Naive thymus-derived CD8-positive, alpha-beta T cell (primary cell): ENCODE measurements around the gene FAM3D. TPM values are rescaled to one million over a fixed set of nuclear protein-coding genes. Genes with fewer than 3 reads are reported as not detected.
A peak's percentile ranks its signal among the peaks of the same experiment; 100 is the strongest.

Source experiments
- ATAC-seq, 2 donors: fragments of 150-1000 bp; cut with Tn5 transposase in 1 of 2; sonication (Bioruptor Pico), chemical (Tn5 transposase) in 1 of 2; 1 replicate in 1 of 2; 2 replicates in 1 of 2; pipeline ENCODE4 v1.10.0; 2021; ENCODE audit warnings: mild to moderate bottlenecking in 2 of 2, moderate library complexity in 2 of 2
- POLR2A ChIA-PET: fragments of 350-600 bp; sonication (Branson Sonifier 250); formaldehyde crosslinking; loops from one replicate; lab custom pipeline; 2021; ENCODE audit warnings: antibody characterized with exemption; lab: Charles Lee
- DNase-seq, 10 donors: peaks; one replicate each; pipeline versions ENCODE4 v3.0.0 to v3.0.0-alpha.2; 2020 to 2022
- H3K27ac Mint-ChIP-seq, 10 donors: one replicate each; pipeline ENCODE4 v1.8.0; 2020 to 2022; ENCODE audit warnings: mild to moderate bottlenecking in 10 of 10, mixed read lengths in 10 of 10, moderate library complexity in 4 of 10, inconsistent platforms in 1 of 10
- H3K27me3 Mint-ChIP-seq, 5 donors: one replicate each; pipeline ENCODE4 v1.8.0; 2021 to 2022; ENCODE audit warnings: mixed read lengths in 5 of 5
- H3K36me3 Mint-ChIP-seq, 3 donors: one replicate each; pipeline ENCODE4 v1.8.0; 2020 to 2022; ENCODE audit warnings: mixed read lengths in 3 of 3, mild to moderate bottlenecking in 2 of 3, inconsistent platforms in 1 of 3
- H3K4me1 Mint-ChIP-seq, 4 donors: one replicate each; pipeline ENCODE4 v1.8.0; 2021 to 2022; ENCODE audit warnings: mixed read lengths in 4 of 4
- H3K4me3 Mint-ChIP-seq, 10 donors: one replicate each; pipeline ENCODE4 v1.8.0; 2020 to 2022; ENCODE audit warnings: mild to moderate bottlenecking in 10 of 10, mixed read lengths in 10 of 10, moderate library complexity in 6 of 10, inconsistent platforms in 1 of 10
- H3K9me3 Mint-ChIP-seq, 9 donors: one replicate each; pipeline ENCODE4 v1.8.0; 2020 to 2022; ENCODE audit warnings: mixed read lengths in 9 of 9, mild to moderate bottlenecking in 3 of 9, inconsistent platforms in 1 of 9, moderate library complexity in 1 of 9
- polyA plus RNA-seq, 3 donors: library from polyadenylated mRNA; unstranded; fragments of 300-500 nt; fragmentation: Illumina TruSeq; gene quantifications; one replicate each; pipeline ENCODE4 v1.2.3, GENCODE V29; 2021
- total RNA-seq, 8 experiments: library from RNA in 2 of 8; stranded (reverse) in 2 of 8; gene quantifications; one replicate each; pipeline ENCODE4 v1.2.3 and lab custom pipeline; 2021 to 2026

Gene FAM3D
- total and polyA plus RNA-seq, 5 experiments from 2014 or later, result not detected

- ATAC-seq (no peak), DNase-seq (no peak)
- Mint-ChIP-seq H3K36me3 (no peaks in the 10 kb centered on the region), H3K27ac (no peak overlapping the region), H3K9me3 (no peaks in the 10 kb centered on the region), H3K4me3 (no peak overlapping the region), H3K4me1 (peaks cover 0 to 4% (median 0%) of the 10 kb centered on the region in 4 donors), H3K27me3 (peaks cover 11 to 26% (median 21%) of the 10 kb centered on the region in 5 donors)
- POLR2A ChIA-PET, result no interaction called here
These were observed 74.8 kb downstream of the FAM3D start for GRCh38 chr3:58591517-58592510.

DNA sequence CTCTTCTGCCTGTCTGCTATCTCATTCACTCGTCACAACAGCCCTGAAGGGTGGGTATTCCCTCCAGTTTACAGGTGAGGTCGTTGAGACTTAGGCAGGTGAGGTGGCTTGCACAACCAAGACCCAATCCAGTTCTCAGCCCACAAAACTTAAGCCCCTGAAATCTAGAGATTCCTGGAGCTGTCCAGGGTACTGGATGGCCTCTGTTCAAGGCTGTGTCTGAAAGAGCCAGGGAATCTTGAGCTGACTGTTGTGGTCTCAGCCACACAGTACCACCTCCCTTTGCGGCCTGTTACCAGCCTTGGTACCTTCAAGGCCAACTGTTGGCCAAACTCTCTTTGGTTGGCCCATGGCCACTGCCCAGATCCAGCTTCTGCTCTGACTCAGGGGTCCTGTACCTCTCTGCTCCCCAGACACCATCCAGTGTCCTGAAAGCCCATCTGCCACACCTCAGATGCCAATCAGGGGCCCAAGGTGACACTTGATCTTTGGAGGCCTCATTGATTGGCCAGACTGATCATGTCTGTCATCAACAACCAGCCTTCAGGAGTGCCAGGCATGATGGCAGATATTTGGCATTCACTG, 78.5 kb downstream of the FAM3D start:
- DNase-seq (peak in 1 of 10 donors; percentile 9), ATAC-seq (no peak)
- peak overlapping the region in 1 of 10 donors; percentile 27 for H3K4me3 Mint-ChIP-seq
- peaks cover 28 to 48% (median 43%) of the 10 kb centered on the region in 5 donors for H3K27me3 Mint-ChIP-seq
- H3K4me1 Mint-ChIP-seq, result peaks cover 3 to 24% (median 19%) of the 10 kb centered on the region in 4 donors
- H3K9me3 Mint-ChIP-seq, result peaks cover 0 to 4% (median 0%) of the 10 kb centered on the region in 9 donors
- POLR2A ChIA-PET, result no interaction called here
- peaks cover 0 to 6% (median 2%) of the 10 kb centered on the region in 3 donors for H3K36me3 Mint-ChIP-seq
- H3K27ac Mint-ChIP-seq, result no peak overlapping the region

DNA sequence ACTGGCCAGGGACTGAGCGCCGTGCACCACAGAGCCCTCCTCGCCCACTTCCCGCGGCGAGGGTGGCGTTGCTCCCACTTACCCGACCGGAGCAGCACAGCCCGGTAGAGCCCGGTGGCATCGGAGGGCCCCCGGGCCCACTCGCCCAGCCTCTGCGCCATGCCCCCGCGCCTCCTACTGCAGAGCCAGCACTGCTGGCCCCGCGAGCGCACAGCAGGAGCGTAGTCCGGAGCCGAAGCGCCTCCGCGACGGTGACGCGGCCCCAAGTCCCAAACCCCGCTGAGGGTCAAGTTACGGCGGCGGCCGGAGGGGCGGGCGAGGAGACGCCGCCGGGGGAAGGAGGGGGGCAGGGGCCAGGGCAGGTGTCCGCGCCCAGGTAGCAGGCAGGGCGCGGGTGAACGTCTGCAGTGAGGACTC, 79.8 kb downstream of the FAM3D start:
- ATAC-seq (no peak), DNase-seq (no peak)
- Mint-ChIP-seq H3K4me1 (peaks cover 3 to 24% (median 19%) of the 10 kb centered on the region in 4 donors), H3K4me3 (peak overlapping the region in 2 of 10 donors; percentile 22 to 91), H3K27me3 (peaks cover 28 to 48% (median 43%) of the 10 kb centered on the region in 5 donors), H3K9me3 (peaks cover 0 to 4% (median 0%) of the 10 kb centered on the region in 9 donors), H3K27ac (no peak overlapping the region), H3K36me3 (peaks cover 0 to 6% (median 2%) of the 10 kb centered on the region in 3 donors)
- POLR2A ChIA-PET, result no interaction called here

DNA sequence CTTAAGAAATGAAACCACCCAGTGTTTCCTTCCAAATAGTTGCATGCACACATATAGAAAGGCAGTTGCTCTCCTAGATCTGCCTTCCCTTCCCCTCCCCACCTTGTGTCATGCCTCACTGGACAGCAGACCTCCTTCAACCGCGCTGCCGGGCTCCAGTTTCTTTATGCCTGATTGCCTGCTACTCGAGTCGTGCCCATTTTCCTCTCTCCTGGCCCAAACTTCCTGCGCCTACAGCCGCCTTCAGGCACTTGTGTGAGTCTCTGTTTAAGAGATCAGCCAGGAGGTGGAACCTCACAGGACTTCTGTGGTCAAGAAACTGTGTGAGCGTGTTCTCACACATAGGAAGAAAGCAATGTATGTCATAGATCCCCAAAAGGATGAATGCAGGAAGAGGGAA, 80.6 kb downstream of the FAM3D start:
- no peak for ATAC-seq
- Mint-ChIP-seq H3K27me3 (peaks cover 28 to 46% (median 43%) of the 10 kb centered on the region in 5 donors), H3K27ac (peak overlapping the region in 1 of 10 donors; percentile 49), H3K4me3 (peak overlapping the region; percentile 80 to 94 (median 90)), H3K9me3 (peaks cover 0 to 4% (median 0%) of the 10 kb centered on the region in 9 donors), H3K4me1 (peaks cover 3 to 25% (median 21%) of the 10 kb centered on the region in 4 donors), H3K36me3 (peaks cover 0 to 6% (median 2%) of the 10 kb centered on the region in 3 donors)
- DNase-seq, result no peak
- POLR2A ChIA-PET, result no interaction called here

GRCh38 chr3:58585005-58585786, 81.4 kb downstream of the FAM3D start:
- peaks cover 0 to 6% (median 2%) of the 10 kb centered on the region in 3 donors for H3K36me3 Mint-ChIP-seq
- ATAC-seq, result peak; percentile 91 to 96
- H3K4me3 Mint-ChIP-seq, result peak overlapping the region; percentile 90 to 94 (median 90)
- POLR2A ChIA-PET, result no interaction called here
- peak in 9 of 10 donors; percentile 6 to 40 (median 22) for DNase-seq
- H3K27me3 Mint-ChIP-seq, result peaks cover 28 to 46% (median 41%) of the 10 kb centered on the region in 5 donors
- H3K27ac Mint-ChIP-seq, result peak overlapping the region in 2 of 10 donors; percentile 13 to 67
- H3K4me1 Mint-ChIP-seq, result peaks cover 3 to 25% (median 21%) of the 10 kb centered on the region in 4 donors
- H3K9me3 Mint-ChIP-seq, result peaks cover 0 to 4% (median 0%) of the 10 kb centered on the region in 9 donors

DNA sequence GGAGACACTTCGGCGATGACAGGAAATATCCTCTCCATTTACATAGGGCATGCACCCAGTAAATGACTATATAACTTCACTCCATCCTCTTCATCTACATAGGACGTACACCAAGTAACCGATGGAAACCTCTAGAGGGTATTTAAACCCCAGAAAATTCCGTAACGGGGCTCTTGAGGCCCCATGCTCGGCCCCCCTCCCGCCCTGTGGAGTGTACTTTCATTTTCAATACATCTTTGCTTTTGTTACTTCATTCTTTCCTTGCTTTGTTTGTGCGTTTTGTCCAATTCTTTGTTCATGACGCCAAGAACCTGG, 81.9 kb downstream of the FAM3D start:
- Mint-ChIP-seq H3K36me3 (peaks cover 0 to 6% (median 2%) of the 10 kb centered on the region in 3 donors), H3K27ac (peak overlapping the region in 2 of 10 donors; percentile 13 to 67), H3K4me1 (peaks cover 3 to 25% (median 21%) of the 10 kb centered on the region in 4 donors), H3K4me3 (peak overlapping the region; percentile 90 to 94 (median 90)), H3K9me3 (peaks cover 0 to 4% (median 0%) of the 10 kb centered on the region in 9 donors), H3K27me3 (peaks cover 28 to 46% (median 40%) of the 10 kb centered on the region in 5 donors)
- no peak for DNase-seq
- ATAC-seq, result peak; percentile 17 to 22
- POLR2A ChIA-PET, result no interaction called here

Other genes with a start within 250 kb of the FAM3D start
- 10 to 100 TPM; 60.2 to 66.4 TPM for gene PDHB, start 232.9 kb downstream of the FAM3D start, total RNA-seq
- 100 to 1,000 TPM in 1 of 3 donors, 10 to 100 TPM in 2; 92.2 to 120 (median 95.3) TPM for gene PDHB, start 232.9 kb downstream of the FAM3D start, polyA plus RNA-seq
- gene KCTD6, start 174.7 kb downstream of the FAM3D start, total RNA-seq, result 10 to 100 TPM in 1 of 2 experiments, 1 to 10 TPM in 1; 9.8 to 10.3 TPM
- gene KCTD6, start 174.7 kb downstream of the FAM3D start, polyA plus RNA-seq, result 1 to 10 TPM; 5.5 to 8.8 (median 8.4) TPM
- not detected for gene ACOX2, start 129.6 kb downstream of the FAM3D start, total RNA-seq
- gene ACOX2, start 129.6 kb downstream of the FAM3D start, polyA plus RNA-seq, result not detected
- gene FAM107A, start 89.4 kb downstream of the FAM3D start, total RNA-seq, result not detected
- gene FAM107A, start 89.4 kb downstream of the FAM3D start, polyA plus RNA-seq, result not detected